ENCODE measurements around the gene HPF1. TPM values are rescaled to one million over a fixed set of nuclear protein-coding genes. Genes with fewer than 3 reads are reported as not detected.
"Not testable (repeated sequence)": the region's sequence is repeated elsewhere in the genome, so short reads cannot be mapped to it uniquely, and the experiment has no call there.

The HPF1 gene
- total RNA-seq, 2 experiments from 2014 or later: 20.5 to 23.4 TPM

DNA sequence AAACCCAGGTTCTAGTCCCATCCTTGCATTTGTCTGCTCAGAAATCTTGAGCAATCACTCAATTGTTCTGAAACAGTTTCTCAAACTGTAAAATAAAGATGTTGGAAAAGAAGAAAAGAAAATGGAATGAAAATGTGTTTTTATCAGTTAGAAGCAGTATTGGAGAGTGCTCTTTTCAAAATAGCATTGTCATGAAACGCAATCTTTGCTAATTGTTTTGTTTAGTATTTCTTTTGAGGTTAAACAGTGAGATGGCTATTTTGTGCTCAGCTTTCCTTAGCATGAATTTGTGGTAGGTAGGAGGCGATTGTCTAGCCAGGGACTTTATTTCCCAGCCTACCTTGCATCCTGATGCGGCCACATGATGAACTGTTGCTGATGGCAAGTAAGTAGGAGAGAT, 10.6 kb upstream of the HPF1 start:
- H3K27ac Mint-ChIP-seq: no peak overlapping the region
- H3K4me3 Mint-ChIP-seq: no peak overlapping the region
- POLR2A ChIA-PET: no interaction called here

DNA sequence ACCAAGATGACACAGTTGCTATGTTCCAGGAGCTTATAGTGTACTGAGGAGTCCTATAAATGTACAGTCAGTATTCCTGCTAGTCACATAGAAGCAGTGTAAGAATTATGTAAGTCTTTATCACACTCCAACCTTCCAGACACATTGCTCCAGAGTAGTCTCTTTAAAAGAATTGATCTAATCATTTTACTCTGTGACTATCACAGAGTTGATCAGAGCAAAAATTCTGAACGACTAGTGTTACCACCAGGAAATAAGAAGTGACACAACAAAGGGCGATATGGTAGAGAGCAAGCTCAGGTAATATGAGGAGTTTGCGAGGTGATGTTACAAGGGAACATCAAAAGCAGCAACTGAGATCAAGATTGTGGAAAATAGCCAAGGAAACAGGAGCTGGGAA, 9.0 kb upstream of the HPF1 start:
- H3K4me3 Mint-ChIP-seq: no peak overlapping the region
- H3K9me3 Mint-ChIP-seq: no peaks in the 10 kb centered on the region
- CTCF ChIA-PET: interaction anchor here (1.0 kb wide), 1 partner anchor 153 kb away, joined by 3 read pairs; no protein-coding TSS in a partner anchor
- peaks cover 6% of the 10 kb centered on the region for H3K27me3 Mint-ChIP-seq
- no peak overlapping the region for H3K27ac Mint-ChIP-seq
- no peak for DNase-seq
- POLR2A ChIA-PET: no interaction called here
- H3K4me1 Mint-ChIP-seq: peaks cover 5% of the 10 kb centered on the region
- no peaks in the 10 kb centered on the region for H3K36me3 Mint-ChIP-seq (ENCODE audit: low read depth)

More for the DNA sequence above, 10.6 kb upstream of the HPF1 start:
- no peaks in the 10 kb centered on the region for H3K9me3 Mint-ChIP-seq
- H3K4me1 Mint-ChIP-seq: peaks cover 5% of the 10 kb centered on the region
- H3K36me3 Mint-ChIP-seq (ENCODE audit: low read depth): no peaks in the 10 kb centered on the region
- CTCF ChIA-PET: no interaction called here
- no peak for DNase-seq
- no peaks in the 10 kb centered on the region for H3K27me3 Mint-ChIP-seq

DNA sequence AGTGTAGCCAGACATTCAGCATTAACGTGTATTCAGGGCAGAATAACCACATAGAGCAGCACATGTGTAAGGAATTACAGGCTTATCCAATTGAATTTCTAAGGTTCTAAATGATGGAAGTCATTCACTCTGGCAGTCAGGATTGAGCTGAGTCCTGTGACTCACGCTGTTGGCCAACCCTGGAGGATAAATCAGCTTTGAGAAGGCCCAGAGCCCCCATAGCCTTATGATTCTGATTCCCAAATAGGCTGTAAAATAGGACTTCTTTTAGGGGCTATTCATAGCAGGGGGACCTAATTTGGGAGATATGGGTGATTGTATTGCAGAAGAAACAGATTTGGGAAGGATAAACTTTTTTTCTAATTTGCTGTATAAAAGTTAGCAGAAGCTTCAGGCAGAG, 8.1 kb upstream of the HPF1 start:
- CTCF ChIA-PET: interaction anchor here (1.0 kb wide), 1 partner anchor 152 kb away, joined by 3 read pairs; no protein-coding TSS in a partner anchor
- Mint-ChIP-seq H3K4me1 (peaks cover 3% of the 10 kb centered on the region), H3K27me3 (peaks cover 6% of the 10 kb centered on the region), H3K27ac (no peak overlapping the region), H3K4me3 (no peak overlapping the region), H3K9me3 (no peaks in the 10 kb centered on the region), H3K36me3 (ENCODE audit: low read depth) (no peaks in the 10 kb centered on the region)
- POLR2A ChIA-PET: no interaction called here
- DNase-seq: no peak

DNA sequence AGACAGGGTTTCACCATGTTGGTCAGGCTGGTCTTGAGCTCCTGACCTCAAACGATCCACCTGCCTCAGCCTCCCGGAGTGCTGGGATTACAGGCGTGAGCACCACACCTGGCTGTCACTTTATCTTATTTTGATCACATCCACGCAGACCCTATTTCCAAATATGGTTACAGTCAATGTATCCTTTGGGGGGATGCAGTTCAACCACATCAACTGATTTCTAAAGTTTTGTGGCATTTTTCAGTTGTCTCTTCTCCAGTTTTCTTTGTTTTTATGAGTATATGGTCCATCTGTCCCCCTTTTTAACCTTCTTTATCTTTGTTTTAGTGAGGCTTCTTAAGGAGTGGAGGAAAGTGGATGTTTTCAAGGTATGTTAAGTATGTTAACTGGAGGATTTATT, 4.1 kb upstream of the HPF1 start:
- no peak for DNase-seq
- H3K36me3 Mint-ChIP-seq (ENCODE audit: low read depth): no peaks in the 10 kb centered on the region
- H3K9me3 Mint-ChIP-seq: no peaks in the 10 kb centered on the region
- H3K4me1 Mint-ChIP-seq: peaks cover 11% of the 10 kb centered on the region
- POLR2A ChIA-PET: no interaction called here
- no peak overlapping the region for H3K27ac Mint-ChIP-seq
- H3K27me3 Mint-ChIP-seq: peaks cover 12% of the 10 kb centered on the region
- CTCF ChIA-PET: no interaction called here
- H3K4me3 Mint-ChIP-seq: no peak overlapping the region

DNA sequence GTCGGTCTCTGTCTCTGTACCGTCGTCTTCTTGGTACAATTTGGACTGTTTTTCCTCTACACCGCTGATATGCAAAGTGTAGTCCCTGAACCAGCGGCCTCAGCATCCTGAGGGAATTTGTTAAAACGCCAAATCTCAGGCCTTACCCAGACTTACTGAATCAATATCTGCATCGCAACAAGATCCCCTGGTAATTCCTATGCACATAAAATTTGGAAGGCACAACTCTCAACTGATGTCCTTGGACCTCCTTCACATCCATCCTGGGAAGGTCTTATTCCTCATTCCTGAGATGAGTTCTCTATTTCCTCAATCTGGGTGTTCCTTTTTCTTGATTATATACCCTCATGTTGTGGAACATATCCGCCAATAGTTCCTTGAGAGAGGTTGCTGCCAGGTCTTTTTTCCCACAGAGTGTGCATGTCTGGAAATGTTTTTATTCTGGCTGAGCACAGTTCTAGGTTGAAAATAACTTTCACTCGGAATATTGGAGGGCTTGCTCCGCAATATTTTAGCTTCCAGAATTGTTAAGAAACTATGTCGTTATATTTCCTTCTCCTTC, 738 bp upstream of the HPF1 start:
- ChIA-PET POLR2A (no interaction called here), CTCF (no interaction called here)
- DNase-seq: no peak
- Mint-ChIP-seq H3K9me3 (no peaks in the 10 kb centered on the region), H3K4me3 (peak overlapping the region; percentile 84), H3K36me3 (ENCODE audit: low read depth) (no peaks in the 10 kb centered on the region), H3K27ac (no peak overlapping the region), H3K27me3 (peaks cover 12% of the 10 kb centered on the region), H3K4me1 (peaks cover 28% of the 10 kb centered on the region)

DNA sequence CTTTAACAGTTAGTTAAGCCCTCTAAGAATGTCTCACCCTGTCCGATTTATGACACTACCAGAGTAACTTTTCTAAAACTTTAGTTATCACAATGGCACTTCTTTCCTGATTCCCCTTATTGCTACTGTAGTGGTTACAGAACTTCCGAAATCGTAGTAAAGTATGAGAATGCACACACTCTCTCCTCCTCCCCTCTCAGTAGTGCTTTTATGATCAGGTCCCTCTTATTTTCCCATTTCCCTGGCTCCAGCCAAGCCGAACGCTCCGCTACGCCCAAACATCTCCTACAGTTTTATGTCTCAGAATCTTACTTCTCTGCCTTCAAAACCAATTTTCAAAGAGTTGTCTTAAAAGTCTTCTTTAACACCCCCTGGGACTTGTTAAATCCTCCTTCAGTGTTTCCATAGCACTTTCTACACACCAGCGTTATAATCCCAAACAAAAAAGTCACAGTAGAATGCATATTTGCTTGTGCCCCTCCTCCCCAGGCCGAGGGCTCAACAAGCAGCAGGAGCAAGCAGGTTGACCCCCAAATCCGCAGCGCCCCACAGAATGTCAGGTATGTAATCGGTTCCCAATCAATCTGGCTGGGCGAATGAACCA, 671 bp downstream of the HPF1 start:
- H3K9me3 Mint-ChIP-seq: no peaks in the 10 kb centered on the region
- peaks cover 9% of the 10 kb centered on the region for H3K27me3 Mint-ChIP-seq
- peak overlapping the region; percentile 27 for H3K27ac Mint-ChIP-seq
- ChIA-PET CTCF (interaction anchor here (0.8 to 2.0 kb wide), 3 partner anchors 21 to 747 kb away, joined by 3 to 10 read pairs (median 3); partner anchors contain the start of gene CBR4), POLR2A (interaction anchor here (0.8 to 2.6 kb wide), 5 partner anchors 8 to 144 kb away, joined by 3 to 11 read pairs (median 5); partner anchors contain the start of genes CLCN3 and NEK1)
- H3K36me3 Mint-ChIP-seq (ENCODE audit: low read depth): peaks cover 6% of the 10 kb centered on the region
- peaks cover 28% of the 10 kb centered on the region for H3K4me1 Mint-ChIP-seq
- H3K4me3 Mint-ChIP-seq: peak overlapping the region; percentile 84
- DNase-seq: no peak

DNA sequence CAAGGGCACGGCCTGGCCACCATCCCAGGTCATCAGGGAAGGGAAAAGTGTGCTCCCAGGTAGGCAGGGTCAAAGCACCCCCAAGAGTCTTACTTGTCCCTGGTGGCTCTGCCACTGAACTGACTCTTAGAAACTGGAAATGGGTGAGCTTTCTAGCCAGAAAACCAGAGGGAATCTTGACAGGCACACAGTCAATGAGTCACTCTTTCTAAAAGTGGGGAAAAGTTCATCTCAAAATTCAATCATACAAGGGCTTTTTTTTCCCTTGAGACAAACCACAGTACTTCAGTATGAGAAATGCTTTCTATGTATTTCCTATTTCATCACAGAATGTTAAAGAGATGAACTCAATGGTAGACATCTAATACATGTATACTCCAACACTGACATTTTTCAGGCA, 12.5 kb downstream of the HPF1 start:
- no peak for DNase-seq
- Mint-ChIP-seq H3K27ac (no peak overlapping the region), H3K4me1 (no peaks in the 10 kb centered on the region), H3K36me3 (ENCODE audit: low read depth) (peaks cover 29% of the 10 kb centered on the region), H3K27me3 (no peaks in the 10 kb centered on the region), H3K4me3 (no peak overlapping the region), H3K9me3 (no peaks in the 10 kb centered on the region)
- POLR2A ChIA-PET: no interaction called here
- CTCF ChIA-PET: no interaction called here

DNA sequence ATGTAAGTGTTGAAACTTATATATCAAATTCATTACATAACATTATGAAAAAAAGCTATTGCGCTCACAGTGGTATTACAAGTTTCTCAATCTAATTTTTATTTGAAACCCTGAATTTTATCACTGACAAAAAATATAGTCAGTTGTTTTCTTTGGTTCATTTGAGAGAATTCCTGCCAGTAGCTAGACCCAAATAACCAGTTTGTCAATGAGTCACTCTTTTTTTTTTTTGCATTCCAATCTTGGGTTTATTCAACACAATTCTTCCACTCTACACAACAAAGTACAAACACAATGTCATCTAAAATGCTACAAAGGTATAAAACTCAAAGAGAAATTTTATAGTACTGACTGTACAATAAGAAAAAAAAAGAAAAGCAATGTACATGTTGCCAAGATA, 13.1 kb downstream of the HPF1 start:
- Mint-ChIP-seq H3K36me3 (ENCODE audit: low read depth) (peaks cover 29% of the 10 kb centered on the region), H3K4me1 (no peaks in the 10 kb centered on the region), H3K9me3 (no peaks in the 10 kb centered on the region), H3K4me3 (no peak overlapping the region), H3K27me3 (no peaks in the 10 kb centered on the region), H3K27ac (no peak overlapping the region)
- POLR2A ChIA-PET: no interaction called here
- DNase-seq: no peak
- CTCF ChIA-PET: no interaction called here

DNA sequence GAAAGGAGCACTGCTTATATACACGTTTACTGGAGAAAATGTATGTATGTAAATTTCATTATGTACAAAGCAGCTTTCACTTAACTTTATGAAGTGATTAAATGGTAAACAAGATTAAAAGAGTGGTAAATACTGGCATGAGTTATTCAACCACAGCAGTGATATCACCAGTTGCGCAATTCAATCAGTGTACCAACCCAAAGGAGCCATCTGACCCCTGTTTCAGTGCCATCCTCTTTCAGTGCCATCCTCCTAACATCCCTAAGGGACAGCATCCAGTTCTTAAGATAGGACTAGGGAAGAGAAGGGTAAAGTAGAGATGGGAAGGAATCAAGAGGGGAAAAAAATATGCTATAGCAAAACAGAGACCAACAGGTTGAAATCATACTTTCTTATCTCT, 16.2 kb downstream of the HPF1 start:
- H3K36me3 Mint-ChIP-seq (ENCODE audit: low read depth): peaks cover 43% of the 10 kb centered on the region
- no peak overlapping the region for H3K27ac Mint-ChIP-seq
- no peaks in the 10 kb centered on the region for H3K27me3 Mint-ChIP-seq
- ChIA-PET POLR2A (no interaction called here), CTCF (interaction anchor here (0.5 kb wide), 1 partner anchor 67 kb away, joined by 3 read pairs; no protein-coding TSS in a partner anchor)
- DNase-seq: no peak
- no peaks in the 10 kb centered on the region for H3K4me1 Mint-ChIP-seq
- H3K9me3 Mint-ChIP-seq: no peaks in the 10 kb centered on the region
- no peak overlapping the region for H3K4me3 Mint-ChIP-seq

DNA sequence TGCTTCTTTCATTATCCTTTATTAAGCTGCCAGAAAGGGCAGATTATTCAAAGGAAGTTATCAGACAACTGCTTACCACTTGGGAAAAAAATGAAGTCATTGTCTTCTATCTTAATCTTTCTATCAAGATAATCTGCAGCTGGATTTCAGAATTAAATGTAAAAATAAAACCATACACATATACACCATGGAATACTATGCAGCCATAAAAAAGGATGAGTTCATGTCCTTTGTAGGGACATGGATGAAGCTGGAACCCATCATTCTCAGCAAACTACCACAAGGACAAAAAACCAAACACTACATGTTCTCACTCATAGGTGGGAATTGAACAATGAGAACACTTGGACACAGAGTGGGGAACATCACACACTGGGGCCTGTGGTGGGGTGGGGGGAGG, 19.1 kb downstream of the HPF1 start:
- H3K9me3 Mint-ChIP-seq, H3K4me1 Mint-ChIP-seq, H3K27me3 Mint-ChIP-seq, CTCF ChIA-PET, H3K4me3 Mint-ChIP-seq, DNase-seq, POLR2A ChIA-PET, H3K27ac Mint-ChIP-seq: not testable (repeated sequence)
- peaks cover 44% of the 10 kb centered on the region for H3K36me3 Mint-ChIP-seq (ENCODE audit: low read depth)

DNA sequence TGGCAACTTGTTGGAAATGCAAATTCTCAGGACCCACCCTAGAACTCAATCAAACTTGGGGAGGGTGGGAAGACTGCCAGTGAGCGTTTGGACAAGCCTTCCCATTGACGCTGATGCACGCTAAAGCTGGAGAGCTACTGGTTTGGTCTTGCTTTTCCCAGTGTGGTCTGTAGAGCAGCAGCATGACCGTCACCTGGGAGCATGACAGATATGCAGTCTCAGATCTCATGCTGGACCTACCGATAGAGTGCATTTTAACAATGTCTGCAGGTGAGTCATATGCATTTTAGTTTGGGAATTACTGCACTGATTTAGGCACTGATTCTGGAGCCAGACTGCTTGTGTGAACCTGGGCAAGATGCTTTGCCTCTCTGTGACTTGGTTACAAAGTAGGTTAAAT, 27.2 kb downstream of the HPF1 start:
- CTCF ChIA-PET: no interaction called here
- H3K4me1 Mint-ChIP-seq: no peaks in the 10 kb centered on the region
- no peaks in the 10 kb centered on the region for H3K9me3 Mint-ChIP-seq
- H3K27ac Mint-ChIP-seq: no peak overlapping the region
- no peak for DNase-seq
- H3K36me3 Mint-ChIP-seq (ENCODE audit: low read depth): peaks cover 15% of the 10 kb centered on the region
- H3K4me3 Mint-ChIP-seq: no peak overlapping the region
- POLR2A ChIA-PET: no interaction called here
- H3K27me3 Mint-ChIP-seq: no peaks in the 10 kb centered on the region

DNA sequence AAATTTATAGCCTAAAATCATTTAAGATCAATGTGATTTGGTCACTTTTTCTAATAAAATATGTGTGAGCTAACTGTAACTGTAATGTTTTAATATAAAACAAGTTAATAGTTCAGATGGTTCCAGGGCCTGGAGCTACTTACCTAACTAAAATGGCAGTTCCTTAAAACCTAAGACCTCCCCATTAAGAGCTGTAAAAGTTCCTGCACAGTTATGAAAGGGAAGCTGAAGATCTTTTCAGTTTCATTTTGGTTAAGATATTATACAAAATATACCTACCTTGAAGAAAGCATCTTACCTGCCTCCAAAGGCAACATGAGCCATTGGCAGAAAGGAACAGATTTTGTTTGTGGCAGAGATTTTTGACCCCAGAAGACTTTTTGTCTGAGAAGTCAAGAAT, 30.1 kb downstream of the HPF1 start:
- no peaks in the 10 kb centered on the region for H3K4me1 Mint-ChIP-seq
- no peak overlapping the region for H3K27ac Mint-ChIP-seq
- peaks cover 13% of the 10 kb centered on the region for H3K36me3 Mint-ChIP-seq (ENCODE audit: low read depth)
- H3K27me3 Mint-ChIP-seq: no peaks in the 10 kb centered on the region
- H3K4me3 Mint-ChIP-seq: no peak overlapping the region
- ChIA-PET CTCF (interaction anchor here (1.5 kb wide), 1 partner anchor 9 kb away, joined by 5 read pairs; no protein-coding TSS in a partner anchor), POLR2A (interaction anchor here (0.7 kb wide), 1 partner anchor 317 kb away, joined by 4 read pairs; no protein-coding TSS in a partner anchor)
- no peak for DNase-seq
- H3K9me3 Mint-ChIP-seq: no peaks in the 10 kb centered on the region

DNA sequence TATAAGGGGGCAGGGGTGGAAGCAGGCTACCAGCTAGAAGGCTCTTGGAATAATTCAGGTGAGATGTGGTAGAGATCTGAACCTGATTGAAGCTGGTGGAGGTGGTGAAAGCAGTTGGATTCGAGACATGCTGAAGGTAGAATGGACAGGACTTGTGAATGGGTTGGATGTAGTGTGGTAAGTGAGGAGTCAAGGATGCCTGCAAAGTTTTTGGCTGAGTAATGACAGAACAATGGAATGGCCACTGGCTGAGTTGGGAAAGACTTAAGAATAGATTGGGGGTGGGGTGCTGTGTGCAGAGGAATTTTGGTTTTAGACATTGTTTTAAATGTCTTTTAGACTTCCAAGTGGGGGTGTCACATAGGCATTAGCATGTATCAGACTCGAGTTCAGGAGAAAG, 33.5 kb downstream of the HPF1 start:
- no peak overlapping the region for H3K27ac Mint-ChIP-seq
- CTCF ChIA-PET: no interaction called here
- H3K4me1 Mint-ChIP-seq: peaks cover 6% of the 10 kb centered on the region

More for the DNA sequence above, 33.5 kb downstream of the HPF1 start:
- peaks cover 10% of the 10 kb centered on the region for H3K36me3 Mint-ChIP-seq (ENCODE audit: low read depth)
- no peaks in the 10 kb centered on the region for H3K9me3 Mint-ChIP-seq
- H3K4me3 Mint-ChIP-seq: no peak overlapping the region
- POLR2A ChIA-PET: no interaction called here
- no peak for DNase-seq
- H3K27me3 Mint-ChIP-seq: no peaks in the 10 kb centered on the region
